ENCODE measurements around the gene FRAS1.
"Not testable (repeated sequence)": the region's sequence is repeated elsewhere in the genome, so short reads cannot be mapped to it uniquely, and the experiment has no call there.

FRAS1 gene

DNA sequence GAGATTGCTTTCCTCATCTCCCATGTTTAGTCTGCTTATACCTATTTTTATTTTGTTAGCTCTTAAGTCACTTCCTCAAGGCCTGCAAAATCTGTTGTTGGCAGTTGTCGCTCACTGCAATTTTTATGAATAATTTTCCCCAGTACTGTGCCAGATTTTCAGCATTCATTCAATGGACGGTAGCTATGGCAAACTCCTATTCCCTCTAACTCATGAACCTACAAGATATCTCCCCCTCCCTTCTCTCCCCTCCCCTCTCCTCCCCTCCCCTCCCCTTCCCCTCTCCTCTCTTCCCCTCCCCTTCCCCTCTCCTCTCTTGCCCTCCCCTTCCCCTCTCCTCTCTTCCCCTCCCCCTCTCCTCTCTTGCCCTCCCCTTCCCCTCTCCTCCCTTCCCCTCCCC lies 160.4 kb downstream of the FRAS1 start:
- no peak for DNase-seq (ENCODE audit: low spot score)

DNA sequence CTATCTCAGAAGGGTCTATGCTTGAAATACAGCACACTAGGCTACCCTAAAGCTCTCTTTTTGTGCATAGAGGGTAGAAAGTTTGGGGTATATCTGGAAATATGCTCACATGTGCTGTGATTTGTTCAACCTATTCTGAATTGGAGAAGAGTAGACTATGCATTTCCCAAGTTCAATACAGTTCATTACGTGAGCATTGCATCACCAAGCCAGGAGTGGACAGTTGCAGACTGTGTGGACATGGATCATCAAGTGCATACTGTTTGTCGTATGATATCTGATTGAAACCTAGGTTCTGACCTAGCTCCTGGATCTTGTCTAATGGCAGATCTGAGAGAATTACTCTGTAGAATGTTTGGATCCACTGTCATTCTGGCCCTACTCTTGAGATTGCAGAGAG lies 161.1 kb downstream of the FRAS1 start:
- DNase-seq (ENCODE audit: low spot score): no peak

DNA sequence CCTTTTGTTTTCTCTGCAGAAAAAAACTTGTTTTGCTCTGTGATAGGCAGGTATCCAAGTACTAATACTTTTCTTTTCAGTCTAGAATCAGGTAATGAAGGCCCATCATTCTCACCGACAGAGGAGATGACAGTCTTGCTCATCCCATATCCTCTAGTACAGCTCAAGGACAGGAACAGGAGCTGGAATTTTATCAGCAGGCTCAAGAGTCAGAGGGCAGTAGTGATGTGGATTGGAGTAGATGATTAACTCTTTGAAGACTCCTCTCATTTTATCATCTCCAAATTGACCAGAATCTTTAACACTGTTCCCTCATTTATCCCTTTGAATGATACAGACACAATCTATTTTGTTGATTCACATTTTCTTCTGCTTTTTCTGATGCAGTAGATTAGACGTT lies 162.7 kb downstream of the FRAS1 start:
- no peak for DNase-seq (ENCODE audit: low spot score)

DNA sequence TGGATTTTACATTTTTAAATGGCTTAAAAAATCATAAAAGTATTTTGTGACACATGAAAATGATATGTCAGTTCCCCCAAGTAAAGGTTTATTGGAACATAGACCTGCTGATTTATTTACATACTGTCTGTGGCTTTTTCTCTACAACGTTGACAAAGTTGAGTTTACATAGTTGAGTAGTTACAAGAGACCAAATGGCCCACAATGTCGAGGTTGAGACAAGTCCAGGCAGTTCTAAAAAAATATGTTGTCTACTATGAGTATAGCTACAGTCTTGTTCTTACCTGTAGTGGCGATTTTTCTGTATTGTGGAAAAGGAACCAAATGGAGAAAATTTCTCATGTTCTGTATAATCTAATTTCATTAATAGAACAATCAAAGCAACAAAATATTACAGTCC lies 163.2 kb downstream of the FRAS1 start:
- no peak for DNase-seq (ENCODE audit: low spot score)

DNA sequence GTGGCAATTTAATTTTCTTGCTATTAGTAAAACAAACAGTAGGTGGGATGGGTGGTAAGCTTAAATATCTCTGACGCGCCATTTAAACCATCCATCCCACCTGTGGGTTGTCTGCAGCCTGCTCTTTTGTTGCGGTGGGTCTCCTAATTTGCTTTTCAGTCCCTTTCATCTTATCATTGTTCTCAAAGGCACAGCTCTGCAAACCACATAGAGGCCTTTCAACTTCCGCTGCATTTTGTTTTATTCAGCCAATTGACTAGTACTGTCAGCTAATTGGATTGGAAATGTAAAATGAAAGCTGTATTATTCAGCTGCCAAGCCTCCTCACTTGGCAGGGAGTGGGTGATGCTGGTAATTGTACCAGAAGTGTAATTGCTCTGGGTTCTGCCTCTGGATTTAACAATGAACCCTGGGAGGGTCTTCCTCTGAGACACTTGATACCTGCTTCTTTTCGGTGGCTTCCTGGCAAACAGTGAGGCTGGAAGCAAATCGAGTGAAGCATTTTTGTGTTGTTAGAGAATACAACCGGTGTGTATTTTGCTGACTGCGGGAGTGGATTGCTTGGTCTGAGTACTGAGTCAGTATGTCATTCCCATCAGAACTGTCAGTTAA lies 165.6 kb downstream of the FRAS1 start:
- no peak for DNase-seq (ENCODE audit: low spot score)

DNA sequence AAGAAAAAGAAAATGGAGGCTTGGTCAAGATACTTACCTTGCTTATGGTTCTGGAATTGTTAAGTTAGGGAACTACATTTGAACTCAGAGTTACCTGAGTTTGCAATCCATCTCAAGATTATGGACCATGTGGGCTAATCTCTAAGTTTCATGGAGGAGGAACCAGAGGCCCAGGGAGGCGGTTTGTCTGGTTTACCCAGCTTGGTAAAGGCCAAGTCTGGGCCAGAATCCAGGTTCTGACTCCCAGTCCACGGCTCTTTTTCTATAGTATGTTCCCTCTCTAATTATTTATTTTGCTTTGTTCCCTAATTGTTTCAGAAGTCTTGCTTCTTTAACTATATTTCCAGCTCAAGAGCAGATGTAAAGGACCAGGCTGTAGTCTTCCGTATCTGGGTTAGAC lies 168.1 kb downstream of the FRAS1 start:
- no peak for DNase-seq (ENCODE audit: low spot score)

DNA sequence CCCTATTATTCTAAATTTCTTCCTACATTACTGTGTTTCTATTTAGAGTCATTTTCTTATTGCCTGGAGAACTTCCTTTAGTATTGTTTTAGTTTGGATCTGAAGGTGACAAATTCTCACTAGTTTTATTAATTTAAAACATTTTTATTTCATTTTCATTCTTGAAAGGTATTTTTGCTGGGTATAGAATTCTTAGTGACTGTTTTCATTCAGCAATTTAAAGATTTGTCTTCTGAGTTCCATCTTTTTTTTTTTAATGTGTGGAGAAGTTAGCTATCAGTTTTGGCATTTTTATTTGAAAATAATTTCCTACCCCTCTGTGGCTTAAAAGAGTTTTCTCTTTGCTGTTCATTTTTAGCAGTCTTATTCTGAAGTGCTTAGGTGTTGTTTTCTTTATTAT lies 169.2 kb downstream of the FRAS1 start:
- DNase-seq (ENCODE audit: low spot score): no peak

DNA sequence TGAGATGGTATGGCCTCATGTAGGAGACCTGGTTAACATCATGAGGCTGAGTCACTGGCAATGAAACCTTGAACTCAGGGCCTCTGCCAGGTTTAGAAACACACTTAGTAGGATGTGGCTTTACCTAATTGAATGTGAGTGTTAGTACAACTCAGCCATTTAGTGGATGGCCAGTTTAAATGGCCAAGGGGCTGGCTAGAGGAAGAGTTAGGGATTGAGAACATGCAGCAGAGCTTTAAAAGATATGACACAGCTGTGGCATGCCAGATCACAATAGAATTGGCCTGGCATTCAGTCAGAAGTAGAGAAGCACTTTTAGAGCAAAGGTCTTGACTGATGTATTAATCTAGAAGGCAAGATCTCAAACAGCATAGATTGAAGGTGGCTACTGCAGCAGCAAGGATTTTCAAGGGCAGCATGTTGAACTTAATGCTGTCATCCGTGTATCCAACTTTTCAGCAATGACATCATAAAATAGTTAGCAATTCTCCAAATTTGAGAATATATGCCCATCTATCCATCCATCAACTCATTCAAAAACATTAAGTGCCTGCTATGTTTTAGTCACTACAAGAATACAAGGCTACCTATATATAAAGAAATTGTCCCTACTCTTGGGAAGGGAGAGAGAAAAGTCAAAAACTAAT lies 170.4 kb downstream of the FRAS1 start:
- no peak for DNase-seq (ENCODE audit: low spot score)

DNA sequence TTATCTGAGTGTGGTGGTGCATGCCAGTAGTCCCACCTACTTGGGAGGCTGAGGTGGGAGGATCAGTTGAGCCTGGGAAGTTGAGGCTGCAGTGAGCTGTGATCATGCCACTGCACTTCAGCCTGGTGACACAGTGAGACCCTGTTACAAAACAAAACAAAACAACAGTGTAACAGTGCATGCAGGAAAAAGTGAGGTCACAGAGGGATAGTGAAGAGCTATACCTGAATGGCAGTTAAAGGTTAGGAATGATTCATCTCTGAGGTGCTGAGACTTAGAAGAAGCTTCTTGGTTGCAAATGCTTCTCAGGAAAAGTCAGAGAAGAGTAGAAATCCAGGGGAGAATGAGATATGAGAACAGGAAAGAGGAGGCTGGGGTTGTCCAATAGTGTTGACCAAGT lies 178.7 kb downstream of the FRAS1 start:
- no peak for DNase-seq (ENCODE audit: low spot score)

DNA sequence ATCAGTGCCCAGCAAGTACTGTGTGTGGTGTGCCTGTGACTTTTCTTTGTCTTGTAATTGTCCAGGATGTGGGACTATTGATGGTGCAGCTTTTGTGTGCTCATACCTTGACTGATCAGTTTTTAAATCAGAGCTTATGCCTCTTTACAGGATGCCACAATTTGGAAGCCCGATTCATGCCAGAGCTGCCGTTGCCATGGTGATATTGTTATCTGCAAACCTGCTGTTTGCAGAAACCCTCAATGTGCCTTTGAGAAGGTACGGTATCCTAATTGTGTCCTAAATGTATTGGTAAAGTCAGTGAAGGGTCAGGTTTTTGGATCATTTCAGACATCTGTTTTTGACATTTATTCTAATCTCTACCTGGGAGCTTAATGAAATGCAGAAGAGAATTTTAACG lies 180.2 kb downstream of the FRAS1 start:
- DNase-seq (ENCODE audit: low spot score): no peak

DNA sequence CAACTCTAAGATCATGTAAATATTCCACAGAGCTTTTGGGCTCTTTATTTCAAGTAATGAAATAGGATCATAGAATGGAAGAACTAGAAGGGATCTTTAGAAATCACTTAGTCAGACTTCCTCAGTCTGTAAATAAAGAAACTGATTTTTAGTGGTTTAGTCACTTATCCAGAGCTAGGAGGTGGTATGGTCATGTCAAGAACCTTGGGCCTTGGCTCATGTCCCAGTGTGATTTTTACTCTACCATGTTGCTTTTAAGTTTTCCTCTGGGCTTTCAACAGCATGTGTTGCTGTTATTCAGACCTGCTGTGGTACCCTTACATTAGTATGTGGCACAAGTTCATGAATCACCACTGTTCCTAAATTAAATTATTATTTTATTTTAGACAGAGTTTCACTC lies 184.9 kb downstream of the FRAS1 start:
- no peak for DNase-seq (ENCODE audit: low spot score)

DNA sequence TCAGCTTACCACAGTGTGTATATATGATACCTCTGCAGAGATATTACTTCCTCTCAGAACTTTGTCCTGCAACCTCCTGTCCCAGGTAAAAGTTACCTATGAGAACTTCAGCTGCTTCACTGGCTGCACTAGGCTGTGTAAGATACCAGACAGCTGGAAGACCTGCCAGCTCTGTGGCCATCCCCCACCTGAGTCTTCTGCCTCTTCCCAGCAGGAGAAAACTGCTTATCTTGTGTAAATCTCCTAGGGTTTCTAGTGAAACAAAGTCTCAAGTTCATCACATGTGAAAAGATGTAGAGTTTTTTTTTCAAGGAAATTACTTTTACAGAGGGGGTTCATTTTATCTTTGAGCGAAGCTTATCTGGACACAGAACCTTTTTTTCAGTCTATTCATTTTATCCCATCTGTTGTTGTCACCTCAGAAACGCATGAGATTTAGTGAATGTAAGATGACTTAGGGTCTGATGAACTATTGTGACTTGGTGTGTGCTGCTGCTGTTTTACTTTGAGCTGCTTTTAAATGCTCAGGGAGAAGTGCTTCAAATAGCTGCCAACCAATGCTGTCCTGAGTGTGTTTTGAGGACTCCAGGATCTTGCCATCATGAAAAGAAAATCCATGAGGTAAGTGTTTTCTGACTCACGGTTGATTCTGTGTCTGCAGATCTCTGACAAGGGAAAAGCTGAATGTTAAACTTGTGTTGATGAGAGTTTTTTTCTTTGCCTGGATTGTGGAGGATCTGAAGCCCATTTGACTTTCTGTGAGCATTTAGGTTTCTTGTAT lies 187.8 kb downstream of the FRAS1 start:
- no peak for DNase-seq (ENCODE audit: low spot score)

DNA sequence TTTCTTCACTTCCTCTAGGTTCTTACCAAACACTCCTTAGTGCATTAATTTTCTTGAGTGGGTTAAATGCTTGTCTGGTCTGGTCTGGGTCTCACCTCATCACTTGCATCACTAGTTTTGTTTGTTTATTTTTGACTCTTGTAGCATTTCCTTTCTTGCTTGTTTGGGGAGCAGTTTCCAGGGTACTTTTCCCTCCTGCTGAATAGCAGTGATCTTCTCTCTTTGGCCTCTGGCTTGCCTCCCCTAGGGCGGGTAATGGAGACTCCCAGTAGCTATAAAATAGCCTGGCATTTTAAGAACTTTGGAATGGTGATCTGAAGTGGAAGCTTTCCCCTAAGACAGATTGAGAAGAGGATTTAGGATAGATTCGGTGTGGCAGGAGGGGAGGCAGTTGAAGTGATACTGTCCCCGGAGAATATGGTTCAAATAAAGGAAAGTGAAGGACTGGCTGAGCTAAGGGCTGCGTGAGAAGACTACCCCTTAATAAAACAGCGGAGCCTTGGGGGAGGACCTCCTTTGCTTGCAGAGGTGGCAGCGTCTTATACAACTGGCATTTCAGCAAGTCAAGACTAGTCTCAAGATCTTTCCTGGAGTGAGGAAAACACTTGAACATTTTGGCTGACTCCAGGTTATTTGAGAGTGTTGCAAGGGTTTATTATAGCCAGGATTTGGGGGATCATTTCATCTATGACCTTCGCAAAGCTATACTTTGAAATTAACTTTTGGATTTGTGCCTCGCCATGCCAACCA lies 190.6 kb downstream of the FRAS1 start:
- no peak for DNase-seq (ENCODE audit: low spot score)

DNA sequence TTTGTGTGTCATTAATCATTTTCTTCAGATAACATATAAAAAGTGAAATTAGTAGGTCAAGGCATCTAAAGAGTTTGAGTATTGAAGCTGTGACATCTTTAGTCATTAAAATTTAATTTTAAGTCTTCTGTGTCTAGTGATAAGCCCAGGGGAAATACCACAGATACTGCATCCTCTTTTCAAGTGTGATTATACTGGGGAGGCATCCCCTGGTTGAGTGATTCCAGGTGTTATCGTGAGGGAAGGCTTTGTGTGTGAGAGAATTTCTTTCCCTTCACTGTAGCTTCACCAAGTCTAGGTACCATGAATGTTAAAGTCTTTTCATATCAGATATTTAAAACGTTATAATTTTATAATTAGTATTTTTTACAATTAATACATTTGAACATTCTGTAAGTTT lies 193.4 kb downstream of the FRAS1 start:
- DNase-seq (ENCODE audit: low spot score): no peak

DNA sequence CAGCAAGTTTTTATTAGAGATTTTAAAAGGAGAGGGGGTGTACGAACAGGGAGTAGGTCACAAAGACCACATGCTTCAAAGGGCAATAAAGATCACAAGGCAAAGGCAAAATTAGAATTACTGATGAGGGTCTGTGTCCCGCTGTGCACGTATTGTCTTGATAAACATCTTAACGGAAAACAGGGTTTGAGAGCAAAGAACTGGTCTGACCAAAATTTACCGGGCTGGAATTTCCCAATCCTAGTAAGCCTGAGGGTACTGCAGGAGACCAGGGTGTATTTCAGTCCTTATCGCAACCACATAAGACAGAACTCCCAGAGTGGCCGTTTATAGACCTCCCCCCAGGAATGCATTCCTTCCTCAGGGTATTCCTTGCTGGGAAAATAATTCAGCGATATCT lies 195.7 kb downstream of the FRAS1 start:
- DNase-seq (ENCODE audit: low spot score): not testable (repeated sequence)

DNA sequence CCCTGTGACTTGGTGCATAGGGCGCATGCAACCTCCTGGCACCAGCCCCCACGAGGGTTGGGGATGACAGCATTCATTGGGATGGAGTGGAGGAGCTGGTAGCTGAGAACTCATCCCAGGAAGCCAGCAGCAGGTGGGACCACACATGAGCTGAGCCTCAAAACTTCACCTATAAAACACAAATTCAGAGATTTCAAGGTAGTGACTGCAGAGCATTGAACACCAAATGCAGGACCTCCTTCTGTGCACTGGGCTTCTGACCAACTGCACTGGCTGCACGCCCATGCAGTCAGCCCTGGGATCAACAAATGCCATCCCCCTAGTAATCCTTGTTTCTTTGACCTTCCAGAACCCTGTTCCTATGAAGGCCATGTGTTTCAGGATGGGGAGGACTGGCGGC lies 197.8 kb downstream of the FRAS1 start:
- DNase-seq (ENCODE audit: low spot score): no peak

DNA sequence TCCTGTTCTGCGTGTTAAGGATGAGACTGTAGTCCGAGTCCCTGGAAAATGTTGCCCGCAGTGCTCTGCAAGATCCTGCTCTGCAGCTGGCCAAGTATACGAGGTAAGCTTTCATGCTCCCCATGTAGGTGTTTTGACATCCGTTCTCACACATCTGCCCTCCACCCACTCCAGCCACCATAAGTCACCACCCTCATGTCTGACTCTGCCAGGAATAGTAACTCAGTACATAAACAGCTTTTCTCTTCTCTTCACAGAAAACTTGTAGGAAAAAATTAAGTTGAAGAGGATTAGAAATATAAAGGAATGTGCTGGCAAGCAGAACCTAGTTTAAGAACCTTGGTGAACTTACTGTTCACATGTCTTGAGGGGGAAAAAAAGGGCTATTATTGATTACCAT lies 207.9 kb downstream of the FRAS1 start:
- DNase-seq (ENCODE audit: low spot score): no peak

DNA sequence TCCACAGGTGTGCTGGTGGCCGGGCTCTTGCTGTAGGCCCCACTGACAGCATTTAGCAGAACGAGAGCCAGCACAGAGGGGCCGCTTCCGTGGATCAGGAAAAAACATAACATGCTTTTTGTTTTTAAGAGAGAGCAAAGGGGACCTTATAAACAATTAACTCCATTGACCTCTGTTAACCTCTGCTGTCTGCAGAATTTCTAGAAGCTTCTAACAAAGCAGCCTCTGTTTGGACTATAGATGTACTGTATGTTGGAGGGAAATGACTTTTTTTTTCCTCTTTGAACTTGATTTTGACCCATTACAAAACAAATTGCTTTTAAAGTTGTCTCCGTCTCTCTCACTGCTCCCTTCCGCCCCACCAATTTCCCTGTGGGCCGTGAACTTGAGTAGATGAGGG lies 210.7 kb downstream of the FRAS1 start:
- no peak for DNase-seq (ENCODE audit: low spot score)

DNA sequence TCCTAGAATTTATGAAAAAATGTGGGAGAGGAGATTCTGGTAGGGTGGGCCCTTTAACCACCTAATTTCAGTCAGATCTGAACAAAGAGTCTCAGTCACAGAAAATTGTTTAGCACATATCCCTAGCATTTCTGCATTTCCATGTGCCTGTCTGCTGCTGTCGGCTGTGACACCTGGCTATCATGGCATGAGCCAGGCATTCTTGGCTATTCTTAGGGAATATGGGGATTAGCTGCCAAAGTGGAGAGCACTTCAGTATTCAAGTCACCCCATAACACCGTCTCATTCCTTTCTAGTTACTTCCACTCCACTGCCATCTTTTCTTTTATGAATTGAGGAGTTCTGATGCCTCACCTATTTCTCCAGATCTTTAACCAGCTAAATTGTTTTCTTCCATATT lies 211.5 kb downstream of the FRAS1 start:
- DNase-seq (ENCODE audit: low spot score): no peak

DNA sequence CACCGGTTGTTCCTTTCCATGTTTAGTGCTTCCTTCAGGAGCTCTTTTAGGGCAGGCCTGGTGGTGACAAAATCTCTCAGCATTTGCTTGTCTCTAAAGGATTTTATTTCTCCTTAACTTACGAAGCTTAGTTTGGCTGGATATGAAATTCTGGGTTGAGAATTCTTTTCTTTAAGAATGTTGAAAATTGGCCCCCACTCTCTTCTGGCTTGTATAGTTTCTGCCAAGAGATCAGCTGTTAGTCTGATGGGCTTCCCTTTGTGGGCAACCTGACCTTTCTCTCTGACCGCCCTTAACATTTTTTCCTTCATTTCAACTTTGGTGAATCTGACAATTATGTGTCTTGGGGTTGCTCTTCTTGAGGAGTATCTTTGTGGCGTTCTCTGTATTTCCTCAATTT lies 218.3 kb downstream of the FRAS1 start:
- not testable (repeated sequence) for DNase-seq (ENCODE audit: low spot score)

DNA sequence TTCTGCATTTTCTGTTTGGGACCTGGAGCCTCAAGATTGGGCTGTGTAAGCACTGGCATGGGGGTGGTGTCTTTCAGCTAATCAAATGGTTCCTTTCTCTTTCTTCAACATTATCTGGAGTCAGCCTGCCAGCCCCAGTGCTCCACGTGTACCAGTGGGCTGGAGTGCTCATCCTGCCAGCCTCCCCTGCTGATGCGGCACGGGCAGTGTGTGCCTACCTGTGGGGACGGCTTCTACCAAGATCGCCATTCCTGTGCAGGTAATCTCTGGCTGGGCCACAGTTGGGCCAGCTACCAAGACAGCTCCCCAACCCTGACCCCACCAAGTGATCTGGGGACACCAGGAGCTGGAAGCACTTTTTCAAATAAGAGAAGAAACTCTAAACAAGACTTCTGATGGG lies 229.2 kb downstream of the FRAS1 start:
- DNase-seq (ENCODE audit: low spot score): no peak

DNA sequence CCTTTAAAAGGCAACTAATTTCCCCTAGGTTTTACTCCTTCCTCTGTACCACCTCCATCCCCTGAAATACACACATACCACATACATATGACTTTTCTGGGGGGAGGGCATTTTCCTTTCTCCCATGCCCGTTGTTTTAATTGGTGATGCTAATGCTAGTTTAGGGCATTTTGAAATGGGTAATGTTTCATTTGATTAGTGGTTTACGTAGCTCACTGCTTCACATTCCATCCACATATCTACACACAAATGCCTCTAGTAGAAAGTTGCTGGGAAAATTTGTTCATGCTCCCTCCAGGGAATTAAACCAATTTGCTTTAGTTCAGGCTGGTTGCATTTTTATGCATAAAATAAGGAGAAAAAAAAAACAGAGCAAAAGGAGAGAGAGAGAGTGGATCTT lies 231.2 kb downstream of the FRAS1 start:
- DNase-seq (ENCODE audit: low spot score): no peak

DNA sequence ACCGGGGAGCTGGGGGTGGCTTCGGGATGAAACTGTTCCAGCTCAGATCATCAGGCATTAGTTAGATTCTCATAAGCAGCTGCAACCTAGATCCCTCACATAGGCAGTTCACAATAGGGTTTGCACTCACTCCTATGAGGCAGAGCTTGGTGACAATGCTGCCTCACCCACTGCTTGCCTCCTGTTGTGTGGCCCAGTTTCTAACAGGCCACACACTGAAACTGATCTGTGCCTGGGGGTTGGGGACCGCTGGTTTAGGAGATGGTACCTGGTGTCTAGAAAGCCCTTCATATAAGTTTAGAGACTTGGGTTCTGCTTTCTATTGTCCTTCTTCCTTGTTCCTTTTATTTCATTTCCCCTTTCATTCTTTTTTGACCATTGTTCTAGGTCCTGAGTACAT lies 234.2 kb downstream of the FRAS1 start:
- no peak for DNase-seq (ENCODE audit: low spot score)

Measured in hematopoietic multipotent progenitor cell treated with erythropoietin and hydrocortisone succinate and interleukin-3 and kit ligand, for 15 days (in vitro differentiated cells).